ENCODE data around the gene PAFAH1B1. TPM values are rescaled to one million over a fixed set of nuclear protein-coding genes. Genes with fewer than 3 reads are reported as not detected.

Gene PAFAH1B1
- total RNA-seq, 5 donors from 2014 or later (not counting 1 experiment from before 2014, with no cell fraction given): 113 to 133 (median 122) TPM

Other genes starting within 250 kb of the PAFAH1B1 start
- 10 to 100 TPM; 43.0 to 97.8 (median 58.2) TPM for gene MNT, start 192.6 kb upstream of the PAFAH1B1 start, total RNA-seq
- 10 to 100 TPM; 43.0 to 51.1 (median 43.2) TPM for gene METTL16, start 81.8 kb upstream of the PAFAH1B1 start, total RNA-seq
- 10 to 100 TPM; 40.0 to 73.3 (median 67.2) TPM for gene CLUH, start 118.1 kb downstream of the PAFAH1B1 start, total RNA-seq
- under 1 TPM in 4 of 5 donors, not detected in 1; 0.13 to 0.53 (median 0.27) TPM for gene CCDC92B, start 156.0 kb downstream of the PAFAH1B1 start, total RNA-seq
- 10 to 100 TPM in 4 of 5 donors, 1 to 10 TPM in 1; 8.0 to 77.7 (median 13.3) TPM for gene RAP1GAP2, start 202.8 kb downstream of the PAFAH1B1 start, total RNA-seq

Data from T-cell (primary cell).